DOHH2 (cell line): ENCODE data around the gene HACD2.

ENCODE experiments used
- EZH2phosphoT487 ChIP-seq: fragments of 200-600 bp; sonication (generic); IDR thresholded peaks from 2 replicates; pipeline ENCODE4 v1.6.1; 2017; ENCODE audit warnings: borderline replicate concordance, mild to moderate bottlenecking, antibody characterized with exemption, low read length, moderate library complexity, mixed read lengths
- TF ChIP-seq, protein P1 (sequence below): fragments of 200-600 bp; sonication (generic); IDR thresholded peaks from one replicate; pipeline ENCODE4 v1.5.1; 2014; ENCODE audit warnings: antibody characterized with exemption, mild to moderate bottlenecking, low read depth, low read length; ENCODE audit not compliant: poor library complexity, severe bottlenecking

DNA sequence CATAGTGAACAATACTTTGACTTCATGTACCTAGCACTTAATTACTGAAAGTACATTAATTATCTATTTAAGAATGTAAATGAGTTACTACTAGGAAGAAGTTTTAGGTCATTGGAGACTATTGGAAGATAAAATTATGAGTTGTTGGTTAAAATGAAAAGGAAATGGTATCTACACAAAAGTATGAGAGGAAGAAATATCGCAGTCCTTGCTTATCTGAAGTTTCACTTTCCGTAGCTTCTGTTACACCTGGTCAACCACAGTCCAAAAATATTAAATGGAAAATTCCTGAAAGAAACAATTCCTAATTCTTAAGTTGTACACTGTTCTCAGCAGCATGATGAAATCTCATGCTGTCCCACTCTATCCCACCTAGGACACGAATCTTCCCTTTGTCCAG lies 57.8 kb downstream of the HACD2 start:
- TF ChIP-seq, protein P1, sequence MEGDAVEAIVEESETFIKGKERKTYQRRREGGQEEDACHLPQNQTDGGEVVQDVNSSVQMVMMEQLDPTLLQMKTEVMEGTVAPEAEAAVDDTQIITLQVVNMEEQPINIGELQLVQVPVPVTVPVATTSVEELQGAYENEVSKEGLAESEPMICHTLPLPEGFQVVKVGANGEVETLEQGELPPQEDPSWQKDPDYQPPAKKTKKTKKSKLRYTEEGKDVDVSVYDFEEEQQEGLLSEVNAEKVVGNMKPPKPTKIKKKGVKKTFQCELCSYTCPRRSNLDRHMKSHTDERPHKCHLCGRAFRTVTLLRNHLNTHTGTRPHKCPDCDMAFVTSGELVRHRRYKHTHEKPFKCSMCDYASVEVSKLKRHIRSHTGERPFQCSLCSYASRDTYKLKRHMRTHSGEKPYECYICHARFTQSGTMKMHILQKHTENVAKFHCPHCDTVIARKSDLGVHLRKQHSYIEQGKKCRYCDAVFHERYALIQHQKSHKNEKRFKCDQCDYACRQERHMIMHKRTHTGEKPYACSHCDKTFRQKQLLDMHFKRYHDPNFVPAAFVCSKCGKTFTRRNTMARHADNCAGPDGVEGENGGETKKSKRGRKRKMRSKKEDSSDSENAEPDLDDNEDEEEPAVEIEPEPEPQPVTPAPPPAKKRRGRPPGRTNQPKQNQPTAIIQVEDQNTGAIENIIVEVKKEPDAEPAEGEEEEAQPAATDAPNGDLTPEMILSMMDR: no peak
- no peak for TF ChIP-seq EZH2phosphoT487
